Right lobe of liver (tissue), 6 donors: ENCODE data around the gene PRDM15. TPM values are rescaled to one million over a fixed set of nuclear protein-coding genes. Genes with fewer than 3 reads are reported as not detected.

Source experiments
- ATAC-seq, 4 donors: fragments of 200-7000 bp; cut with Tn5 transposase; one replicate each; pipeline ENCODE4 v1.9.1; 2020; ENCODE audit warnings: mild to moderate bottlenecking in 4 of 4, moderate library complexity in 4 of 4
- DNase-seq, 3 donors: peaks; one replicate each; pipeline ENCODE4 v3.0.0-alpha.2; 2020
- H3K27ac ChIP-seq, 3 donors: fragments of 200-600 bp; one replicate each; pipeline ENCODE4 v1.8.0; 2022
- H3K27me3 ChIP-seq, 2 donors: fragments of 200-600 bp; one replicate each; pipeline ENCODE4 v1.8.0; 2022
- H3K36me3 ChIP-seq, 4 donors: fragments of 200-600 bp; sonication (generic) in 1 of 4; one replicate each; pipeline versions ENCODE4 v1.5.1 to v1.8.0; 2017 to 2022; ENCODE audit warnings: control low read depth in 1 of 4
- H3K4me1 ChIP-seq, 4 donors: fragments of 200-600 bp; sonication (generic) in 1 of 4; one replicate each; pipeline versions ENCODE4 v1.5.1 to v1.8.0; 2017 to 2022; ENCODE audit warnings: control low read depth in 1 of 4
- H3K4me3 ChIP-seq, 3 donors: fragments of 200-600 bp; one replicate each; pipeline ENCODE4 v1.8.0; 2022
- H3K9me3 ChIP-seq, 4 donors: fragments of 200-600 bp; sonication (generic) in 1 of 4; one replicate each; pipeline versions ENCODE4 v1.5.1 to v1.8.0; 2017 to 2022; ENCODE audit warnings: control low read depth in 1 of 4
- POLR2A ChIP-seq: fragments of 450-650 bp; IDR thresholded peaks from one replicate; pipeline ENCODE4 v1.6.1; 2017; ENCODE audit warnings: antibody characterized with exemption, mild to moderate bottlenecking
- WGBS: methylation state at CpG from one replicate; pipeline ENCODE4 v1.1.6; 2018; ENCODE audit warnings: low coverage, low lambda C conversion rate; ENCODE audit not compliant: insufficient coverage; ENCODE audit errors: missing lambda C conversion rate; 5-methylcytosine and 5-hydroxymethylcytosine counted together
- intact Hi-C, 2 donors: fragments of 100-400 bp; cut with DNase I; formaldehyde crosslinking; loops; one replicate each; pipeline versions ENCODE4 v1.11.2 to v1.14.1; 2022
- total RNA-seq, 6 experiments: library from RNA; depleted of rRNA in 2 of 6; stranded (reverse); fragments of >200 nt in 2 of 6; fragmentation: NEBNext Ultra II Directional in 3 of 6; extraction: Animal tissue kit (Norgen Biotek cat#: 25700) in 3 of 6; gene quantifications; one replicate each; pipeline versions ENCODE4 v1.1.0 to v1.2.4, GENCODE V29; 2016 to 2023
- TF ChIP-seq, protein P1 (sequence below), 4 donors: fragments of 200-600 bp in 3 of 4; fragments of 450-650 bp in 1 of 4; IDR thresholded peaks; one replicate each; pipeline versions ENCODE4 v1.5.1 to v1.8.0; 2016 to 2022; ENCODE audit warnings: antibody characterized with exemption in 4 of 4, mild to moderate bottlenecking in 2 of 4
- donor health status: DM: no; HTN: yes; CAD: no.
- donor health status: DM: no; HTN: no; CAD: no.
- donor health status: DM: no; HTN: no; CAD: no.
- donor health status: DM: no; HTN: yes; CAD: no.
- donor health status: DM: no; HTN: yes; CAD: no.

The PRDM15 gene
- total RNA-seq, 6 experiments from 2014 or later: 1.9 to 4.0 (median 2.7) TPM

DNA sequence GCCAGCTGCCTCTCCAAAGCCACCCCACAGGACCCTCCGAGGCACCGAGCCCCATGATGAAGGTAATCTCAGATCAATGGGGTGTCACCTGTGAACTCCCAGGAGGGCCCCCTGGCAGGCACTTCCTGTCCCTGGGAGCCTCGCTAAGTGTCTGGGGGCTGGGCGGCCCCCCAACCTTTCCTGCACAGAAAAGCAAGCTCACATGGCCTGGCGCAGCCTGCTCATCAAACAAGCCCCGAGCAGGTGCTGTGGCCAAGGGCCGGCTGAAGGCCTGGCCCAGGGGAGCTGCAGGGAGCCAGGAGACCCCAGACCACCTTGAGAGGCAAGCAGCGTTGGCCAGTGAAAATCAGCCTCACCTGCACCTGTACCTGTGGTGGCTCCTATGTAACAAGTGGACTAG lies 115.1 kb downstream of the PRDM15 start:
- ATAC-seq: no peak
- Histone ChIP-seq H3K4me3 (no peak overlapping the region), H3K4me1 (peaks cover 0 to 74% (median 33%) of the 10 kb centered on the region in 4 donors), H3K27me3 (no peaks in the 10 kb centered on the region), H3K9me3 (no peaks in the 10 kb centered on the region), H3K27ac (peak overlapping the region in 1 of 3 donors; percentile 96), H3K36me3 (no peaks in the 10 kb centered on the region)
- no peak for TF ChIP-seq POLR2A
- TF ChIP-seq, protein P1, sequence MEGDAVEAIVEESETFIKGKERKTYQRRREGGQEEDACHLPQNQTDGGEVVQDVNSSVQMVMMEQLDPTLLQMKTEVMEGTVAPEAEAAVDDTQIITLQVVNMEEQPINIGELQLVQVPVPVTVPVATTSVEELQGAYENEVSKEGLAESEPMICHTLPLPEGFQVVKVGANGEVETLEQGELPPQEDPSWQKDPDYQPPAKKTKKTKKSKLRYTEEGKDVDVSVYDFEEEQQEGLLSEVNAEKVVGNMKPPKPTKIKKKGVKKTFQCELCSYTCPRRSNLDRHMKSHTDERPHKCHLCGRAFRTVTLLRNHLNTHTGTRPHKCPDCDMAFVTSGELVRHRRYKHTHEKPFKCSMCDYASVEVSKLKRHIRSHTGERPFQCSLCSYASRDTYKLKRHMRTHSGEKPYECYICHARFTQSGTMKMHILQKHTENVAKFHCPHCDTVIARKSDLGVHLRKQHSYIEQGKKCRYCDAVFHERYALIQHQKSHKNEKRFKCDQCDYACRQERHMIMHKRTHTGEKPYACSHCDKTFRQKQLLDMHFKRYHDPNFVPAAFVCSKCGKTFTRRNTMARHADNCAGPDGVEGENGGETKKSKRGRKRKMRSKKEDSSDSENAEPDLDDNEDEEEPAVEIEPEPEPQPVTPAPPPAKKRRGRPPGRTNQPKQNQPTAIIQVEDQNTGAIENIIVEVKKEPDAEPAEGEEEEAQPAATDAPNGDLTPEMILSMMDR (IDR thresholded peaks at IDR 0.05): no peak
- DNase-seq: no peak
- intact Hi-C loops: no loop called here
- WGBS: no CpG with 5 or more reads among the region's 8 CpGs

DNA sequence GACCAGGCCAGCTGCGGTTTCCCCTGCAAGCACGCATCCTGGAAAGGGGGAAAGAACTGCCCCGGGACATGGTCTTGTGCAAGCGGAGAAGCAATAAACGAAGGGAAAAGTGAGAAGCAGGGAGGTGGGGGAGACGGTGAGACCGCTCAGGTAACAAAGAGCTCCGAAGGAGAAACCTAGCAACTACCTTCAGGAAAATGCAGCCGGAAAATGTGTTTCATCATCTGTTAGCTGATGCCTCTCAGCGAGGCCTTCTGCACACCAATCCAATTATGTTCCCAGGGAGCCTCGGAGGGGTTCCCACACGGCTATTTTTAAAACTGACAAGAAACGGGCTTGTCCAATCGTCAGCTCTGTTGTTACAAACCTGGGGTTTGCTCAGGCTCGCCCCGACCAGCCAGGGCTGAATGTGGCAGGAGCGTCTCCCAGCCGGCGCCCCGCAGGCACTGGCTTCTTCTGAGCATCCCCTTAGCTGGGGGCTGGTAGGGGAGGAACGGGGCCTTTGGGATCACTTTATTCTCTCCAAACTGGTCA lies 115.7 kb downstream of the PRDM15 start:
- Histone ChIP-seq H3K36me3 (no peaks in the 10 kb centered on the region), H3K27me3 (no peaks in the 10 kb centered on the region), H3K4me1 (peaks cover 0 to 78% (median 36%) of the 10 kb centered on the region in 4 donors), H3K4me3 (no peak overlapping the region), H3K9me3 (no peaks in the 10 kb centered on the region), H3K27ac (peak overlapping the region in 1 of 3 donors; percentile 8)
- no peak for DNase-seq
- ATAC-seq: no peak
- TF ChIP-seq POLR2A: no peak
- TF ChIP-seq, protein P1 (IDR thresholded peaks at IDR 0.05): no peak
- WGBS: 49% methylated on average over 12 of the region's 21 CpGs
- intact Hi-C loops: no loop called here

DNA sequence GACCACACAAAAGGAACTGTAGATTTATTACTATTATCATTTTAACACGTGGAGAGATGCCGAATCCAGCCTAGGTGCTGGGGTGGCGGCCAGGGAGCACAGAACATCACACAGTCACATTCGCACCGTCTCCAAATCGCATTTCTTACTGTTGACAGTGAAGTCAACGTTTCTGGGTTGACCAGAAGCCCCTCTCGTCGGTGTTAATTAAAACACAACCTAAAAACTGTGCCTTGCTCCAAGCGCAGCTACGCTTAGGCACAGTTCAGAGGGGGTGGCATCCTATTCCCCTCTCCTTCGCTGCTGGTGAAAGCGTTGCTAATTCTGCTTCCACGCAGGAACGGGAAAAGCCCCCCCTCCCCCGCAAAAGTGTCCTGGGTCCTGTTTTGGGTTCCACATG lies 116.4 kb downstream of the PRDM15 start:
- intact Hi-C loops: no loop called here
- Histone ChIP-seq H3K36me3 (no peaks in the 10 kb centered on the region), H3K9me3 (no peaks in the 10 kb centered on the region), H3K27me3 (no peaks in the 10 kb centered on the region), H3K4me3 (no peak overlapping the region), H3K27ac (peak overlapping the region in 1 of 3 donors; percentile 73), H3K4me1 (peaks cover 0 to 78% (median 38%) of the 10 kb centered on the region in 4 donors)
- DNase-seq: no peak
- ATAC-seq: no peak
- no peak for TF ChIP-seq POLR2A
- TF ChIP-seq, protein P1 (IDR thresholded peaks at IDR 0.05): no peak
- WGBS: 50% methylated on average over 14 of the region's 16 CpGs

DNA sequence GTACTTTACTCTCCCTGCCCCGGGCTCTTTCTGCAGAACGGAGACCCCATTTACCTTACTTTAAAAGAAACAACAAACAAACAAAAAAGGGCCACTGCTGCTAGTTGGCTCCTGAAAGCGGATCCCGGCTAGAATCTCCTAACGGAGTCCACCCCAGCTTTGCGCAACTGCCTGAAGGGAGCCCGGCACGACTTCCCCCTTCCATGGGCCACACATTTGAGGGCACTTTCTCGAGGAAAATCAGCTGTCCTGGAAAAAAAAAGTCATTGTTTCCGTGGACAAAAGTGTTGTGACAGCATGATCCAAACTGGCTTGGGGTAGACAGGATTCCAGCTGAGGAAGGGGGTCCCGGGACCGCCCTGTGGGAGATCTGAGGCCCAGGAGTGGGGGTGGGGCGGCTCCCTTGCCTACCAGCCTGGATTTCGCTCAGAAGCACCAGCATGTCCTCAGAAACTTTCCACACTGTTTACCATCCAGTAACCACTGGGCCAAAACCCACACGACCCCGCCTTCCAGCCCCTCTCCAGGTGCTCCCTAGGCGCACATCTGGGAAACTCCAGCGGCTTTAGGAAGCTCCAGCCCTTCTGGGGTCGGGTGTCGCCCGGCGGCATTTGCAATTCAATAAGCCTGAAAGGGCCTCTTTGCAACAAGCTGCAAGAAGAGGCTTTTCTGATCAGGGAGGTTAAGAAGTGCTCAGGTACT lies 117.1 kb downstream of the PRDM15 start:
- DNase-seq (no peak), ATAC-seq (peak; percentile 2 to 14 (median 10))
- 3% methylated on average over 14 of the region's 22 CpGs for WGBS
- Histone ChIP-seq H3K9me3 (no peaks in the 10 kb centered on the region), H3K27me3 (no peaks in the 10 kb centered on the region), H3K27ac (peak overlapping the region; percentile 41 to 73 (median 43)), H3K4me3 (peak overlapping the region; percentile 4 to 31 (median 13)), H3K36me3 (no peaks in the 10 kb centered on the region), H3K4me1 (peaks cover 0 to 78% (median 36%) of the 10 kb centered on the region in 4 donors)
- intact Hi-C loops: no loop called here
- no peak for TF ChIP-seq POLR2A
- TF ChIP-seq, protein P1 (IDR thresholded peaks at IDR 0.05): no peak
